Esophagus mucosa (tissue), 1 donor: ENCODE data around the gene CBX3. TPM values are rescaled to one million over a fixed set of nuclear protein-coding genes. Genes with fewer than 3 reads are reported as not detected.
"Not testable (repeated sequence)": the region's sequence is repeated elsewhere in the genome, so short reads cannot be mapped to it uniquely, and the experiment has no call there.

Source experiments
- ATAC-seq: fragments of 200-7000 bp; cut with Tn5 transposase; one replicate; pipeline ENCODE4 v1.9.1; 2020
- total RNA-seq: library from RNA; stranded (reverse); gene quantifications from one replicate; pipeline ENCODE4 v1.2.4, GENCODE V29; 2023
- donor health status: DM: yes; HTN: yes; CAD: no.

CBX3 gene
- total RNA-seq, 1 donor from 2014 or later: 61.4 TPM

GRCh38 chr7:26188206-26188956 lies 13.2 kb upstream of the CBX3 start:
- no peak for ATAC-seq

GRCh38 chr7:26188957-26189541 lies 12.5 kb upstream of the CBX3 start:
- ATAC-seq: no peak

GRCh38 chr7:26189697-26190096 lies 11.8 kb upstream of the CBX3 start:
- no peak for ATAC-seq

- ATAC-seq: no peak
These were observed 11.1 kb upstream of the CBX3 start for GRCh38 chr7:26190417-26190869.

- no peak for ATAC-seq
These were observed 10.1 kb upstream of the CBX3 start for GRCh38 chr7:26191233-26191973.

- no peak for ATAC-seq
These were observed 9.5 kb upstream of the CBX3 start for GRCh38 chr7:26191974-26192479.

- ATAC-seq: no peak
These were observed 9.0 kb upstream of the CBX3 start for GRCh38 chr7:26192485-26193087.

- no peak for ATAC-seq
These were observed 7.9 kb upstream of the CBX3 start for GRCh38 chr7:26193432-26194207.

GRCh38 chr7:26194764-26195163 lies 6.8 kb upstream of the CBX3 start:
- ATAC-seq: not testable (repeated sequence)

GRCh38 chr7:26195182-26195581 lies 6.4 kb upstream of the CBX3 start:
- no peak for ATAC-seq

- no peak for ATAC-seq
These were observed 5.5 kb upstream of the CBX3 start for GRCh38 chr7:26195867-26196657.

GRCh38 chr7:26197153-26198115 lies 4.1 kb upstream of the CBX3 start:
- no peak for ATAC-seq

- ATAC-seq: no peak
These were observed 3.3 kb upstream of the CBX3 start for GRCh38 chr7:26198133-26198780.

GRCh38 chr7:26198781-26199169 lies 2.8 kb upstream of the CBX3 start:
- no peak for ATAC-seq

GRCh38 chr7:26199301-26200037 lies 2.1 kb upstream of the CBX3 start:
- no peak for ATAC-seq

- ATAC-seq: peak; percentile 19
These were observed 1.5 kb upstream of the CBX3 start for GRCh38 chr7:26200038-26200443.

GRCh38 chr7:26200444-26201246 lies 900 bp upstream of the CBX3 start, which contains the start of gene HNRNPA2B1:
TSS of gene HNRNPA2B1 (minus strand) at chr7:26200746. CDS start at chr7:26200577, 169 bp downstream.
- peak; percentile 91 for ATAC-seq
